ENCODE results near the gene OR10K2.

DNA sequence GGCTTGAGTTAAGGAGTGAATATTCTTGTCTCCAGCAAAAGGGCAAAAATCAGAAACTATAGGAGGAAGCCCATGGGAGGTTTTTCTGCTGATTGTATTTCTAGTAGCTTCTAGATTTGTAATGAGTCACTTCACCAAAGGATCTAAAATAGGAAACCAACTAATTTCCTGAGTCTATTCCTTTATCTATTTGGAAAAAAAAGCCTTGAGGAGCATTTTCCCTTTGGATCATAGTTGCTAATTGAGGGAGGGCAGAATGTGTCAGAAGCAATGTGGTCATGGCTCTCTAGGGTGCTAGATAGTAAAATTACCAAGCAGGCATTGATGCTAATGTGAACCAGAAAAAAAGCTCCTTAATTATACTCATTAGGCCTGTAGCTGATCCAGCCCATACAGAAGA is 45.9 kb upstream of the OR10K2 start, which contains the start of gene OR10R2:
- TF ChIP-seq CTCF (IDR thresholded peaks at IDR 0.05) (no peak), POLR2A (IDR thresholded peaks at IDR 0.05) (no peak)
